GF-D8 (cell line): ENCODE measurements around the gene RBM7.
A peak's percentile ranks its signal among the peaks of the same experiment; 100 is the strongest.

Experiments
- DNase-seq: peaks from one replicate; lab custom pipeline; 2025; lab: John Stamatoyannopoulos, UW

The RBM7 gene, protein sequence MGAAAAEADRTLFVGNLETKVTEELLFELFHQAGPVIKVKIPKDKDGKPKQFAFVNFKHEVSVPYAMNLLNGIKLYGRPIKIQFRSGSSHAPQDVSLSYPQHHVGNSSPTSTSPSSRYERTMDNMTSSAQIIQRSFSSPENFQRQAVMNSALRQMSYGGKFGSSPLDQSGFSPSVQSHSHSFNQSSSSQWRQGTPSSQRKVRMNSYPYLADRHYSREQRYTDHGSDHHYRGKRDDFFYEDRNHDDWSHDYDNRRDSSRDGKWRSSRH

DNA sequence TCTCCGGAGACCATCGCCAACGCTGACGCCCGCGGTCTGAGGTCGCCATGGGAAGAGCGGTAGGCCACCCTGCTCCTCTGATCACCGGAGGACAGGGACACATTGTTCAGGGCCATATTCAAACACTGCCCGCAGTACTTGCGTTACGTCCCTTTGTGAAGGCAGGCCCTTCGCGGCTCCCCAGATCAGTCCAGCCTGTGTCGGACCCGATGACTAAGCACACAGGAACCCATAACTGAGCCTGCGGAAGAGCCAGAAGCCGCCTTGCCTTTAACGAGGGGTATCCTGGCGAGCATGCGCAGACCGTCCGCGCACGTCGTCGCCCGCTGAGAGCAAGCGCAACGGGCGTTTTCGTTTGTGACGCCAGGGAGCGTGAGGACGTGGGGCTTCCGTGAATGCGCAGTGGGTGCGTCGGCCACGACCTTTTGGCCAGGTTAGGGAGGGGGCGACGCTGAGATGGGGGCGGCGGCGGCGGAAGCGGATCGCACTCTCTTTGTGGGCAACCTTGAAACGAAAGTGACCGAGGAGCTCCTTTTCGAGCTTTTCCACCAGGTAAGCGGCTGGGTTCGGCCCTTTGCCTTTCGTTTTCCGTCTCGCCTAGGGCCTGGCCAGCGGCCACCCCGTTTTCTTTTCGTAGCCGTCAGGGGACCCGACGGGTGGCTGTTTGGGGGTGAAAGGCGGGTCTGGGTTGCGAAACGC lies at the start of gene RBM7, which contains the start of gene C11orf71:
RBM7 (plus strand) TSS at position 451 of the 699 bp plus-strand sequence; CDS start at position 457, 6 bp downstream.
C11orf71 (minus strand) TSS at position 296 of the 699 bp plus-strand sequence; CDS start at position 116, 180 bp downstream.
- DNase-seq, result peak; percentile 100

DNA sequence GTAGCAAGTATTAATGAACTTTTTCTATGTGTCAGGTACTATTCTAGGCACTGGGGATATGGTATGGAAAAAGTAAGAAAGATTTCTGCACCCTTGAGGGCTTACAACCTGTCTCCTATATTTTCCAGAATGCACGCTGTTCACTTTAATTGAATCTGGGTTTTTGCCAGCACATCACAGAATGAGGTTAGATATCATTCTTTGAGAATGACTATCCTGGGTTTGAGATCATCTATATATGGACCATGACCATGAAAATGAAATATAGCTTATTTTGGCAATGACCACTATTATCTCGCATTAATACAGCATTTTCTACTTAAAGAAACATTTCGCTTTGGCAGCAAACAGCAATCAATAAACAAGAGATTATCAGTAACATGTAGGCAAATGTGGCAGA lies 47.0 kb upstream of the RBM7 start:
- no peak for DNase-seq

DNA sequence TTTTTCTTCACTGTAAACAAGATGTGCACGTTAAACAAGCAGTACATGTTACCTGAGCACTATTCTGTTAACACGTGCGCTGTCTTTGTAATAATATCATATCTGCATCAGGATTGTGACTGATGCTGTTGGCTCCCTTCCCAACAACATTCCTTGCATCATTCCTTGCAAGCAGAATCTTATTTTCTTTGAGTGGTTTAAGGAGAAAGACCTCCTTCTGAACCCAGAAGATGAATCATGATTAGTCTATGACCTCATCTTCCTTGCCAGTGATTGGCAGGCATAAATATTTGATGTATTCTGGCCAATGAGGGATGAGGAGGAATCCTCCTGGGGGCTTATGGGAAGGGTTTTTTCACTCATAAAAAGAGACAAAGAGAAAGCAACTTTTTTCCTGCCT lies 46.4 kb upstream of the RBM7 start:
- DNase-seq, result no peak

DNA sequence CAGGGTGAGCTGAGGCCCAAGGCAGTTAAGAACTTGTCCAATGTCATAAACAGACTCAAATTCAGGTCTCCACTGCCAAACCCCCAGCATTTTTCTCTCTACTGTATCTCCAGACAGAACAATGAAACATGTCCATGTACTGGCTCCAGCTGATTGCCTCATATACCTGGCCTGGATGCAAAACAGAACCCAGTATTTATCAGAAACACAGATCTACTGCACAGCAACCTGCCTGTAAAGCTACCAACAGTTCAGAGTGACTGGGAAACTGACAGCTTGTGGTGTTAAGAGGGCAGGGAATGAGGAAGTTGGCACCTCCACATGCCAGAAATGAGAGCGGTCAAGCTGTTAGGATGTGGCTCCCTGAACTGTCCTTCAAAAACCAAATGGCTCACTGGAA lies 41.8 kb upstream of the RBM7 start:
- DNase-seq, result peak; percentile 56

DNA sequence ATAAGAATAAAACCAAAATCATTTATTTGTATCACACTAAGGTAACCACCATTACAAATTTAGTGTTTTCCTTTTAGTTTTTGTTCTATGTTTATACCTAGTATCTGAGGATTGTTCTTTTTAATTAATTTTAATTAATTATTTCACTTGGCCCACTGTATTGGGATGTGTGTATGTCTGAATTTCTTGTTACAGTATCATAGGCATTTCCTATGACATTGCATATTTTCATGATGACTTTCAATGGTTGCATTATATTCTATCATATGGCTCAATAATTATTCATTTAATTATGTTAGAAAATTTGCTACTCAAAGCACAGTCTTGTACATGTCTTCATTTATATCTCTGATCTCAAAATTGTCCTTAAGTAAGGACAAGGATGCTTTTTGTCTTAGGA lies 41.1 kb upstream of the RBM7 start:
- DNase-seq, result no peak

DNA sequence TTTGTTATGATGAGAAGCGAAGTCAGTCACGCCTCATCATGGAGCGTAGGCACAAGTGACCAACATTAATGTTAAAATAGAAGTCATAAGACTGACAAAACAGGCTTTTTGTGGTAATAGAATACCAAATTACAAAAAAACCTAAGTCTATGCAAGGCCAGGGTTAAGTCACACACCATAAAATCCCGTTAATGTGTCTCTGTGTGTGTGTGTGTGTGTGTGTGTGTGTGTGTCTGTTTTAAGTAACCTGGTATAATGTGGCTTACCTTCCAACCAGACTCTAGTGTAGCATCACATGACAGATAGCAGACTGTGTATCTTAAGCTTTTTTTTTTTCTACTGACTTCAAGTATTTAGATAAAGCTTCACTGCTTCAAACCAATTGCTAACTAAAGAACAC lies 38.1 kb upstream of the RBM7 start:
- DNase-seq, result no peak

DNA sequence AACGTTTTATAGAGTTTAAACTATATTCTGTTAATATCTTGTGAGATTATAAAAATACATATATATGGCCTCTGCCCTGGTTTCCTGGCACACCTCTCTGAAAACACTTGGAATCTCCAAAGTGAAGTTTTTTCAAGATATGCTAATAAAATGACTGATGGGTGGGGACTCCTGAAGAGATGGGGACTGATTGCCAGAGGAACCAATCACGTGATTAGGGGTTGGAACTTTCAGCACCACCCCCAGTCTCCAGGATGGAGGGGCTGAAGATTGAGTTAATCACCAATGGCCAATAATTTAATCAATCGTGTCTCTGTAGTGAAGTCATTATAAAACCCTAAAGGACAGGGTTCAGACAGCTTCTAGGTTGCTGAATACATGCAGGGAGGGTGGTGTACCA lies 37.5 kb upstream of the RBM7 start:
- DNase-seq, result no peak

DNA sequence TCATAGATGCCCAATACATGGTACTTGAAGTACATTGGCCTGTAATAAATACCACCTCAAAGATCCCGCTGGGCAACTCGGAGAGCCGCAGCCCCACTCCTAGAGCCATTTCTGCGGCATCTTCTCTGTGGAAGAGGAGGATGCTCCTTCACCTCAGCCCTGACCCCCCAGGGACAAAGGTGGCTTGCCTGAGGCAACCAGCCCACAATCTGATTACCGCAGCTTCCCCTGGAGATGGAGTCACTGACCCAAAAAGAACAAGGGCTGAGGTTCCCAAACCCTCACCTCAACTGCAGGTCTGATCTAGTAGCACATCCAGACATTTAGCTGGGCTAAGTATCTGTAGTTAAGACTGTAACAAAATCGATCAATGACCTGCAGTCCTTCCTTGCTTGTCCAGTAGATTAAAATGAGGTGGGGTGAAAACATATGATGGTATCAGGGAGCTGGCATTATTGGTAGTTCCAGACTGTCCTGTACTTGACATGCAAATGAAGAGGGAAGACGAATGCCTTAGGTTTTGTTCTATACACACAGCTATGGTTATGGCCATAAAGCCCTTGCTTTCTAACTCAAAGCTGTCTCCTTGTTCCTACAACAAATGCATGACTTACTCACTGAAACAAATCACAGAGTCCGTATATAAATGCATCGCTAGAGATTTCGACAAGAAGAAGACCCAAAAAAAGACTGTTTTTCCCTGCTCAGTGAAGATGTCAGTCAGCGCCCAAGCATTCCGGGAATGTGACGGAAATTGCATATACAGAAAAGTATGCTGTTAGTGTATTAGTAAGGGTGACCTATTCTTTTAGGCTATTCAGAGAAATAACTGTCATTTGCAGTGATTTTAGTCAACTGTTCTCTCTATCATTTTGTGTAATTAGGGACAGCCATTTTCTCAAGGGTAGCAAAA lies 33.9 kb upstream of the RBM7 start:
- no peak for DNase-seq

DNA sequence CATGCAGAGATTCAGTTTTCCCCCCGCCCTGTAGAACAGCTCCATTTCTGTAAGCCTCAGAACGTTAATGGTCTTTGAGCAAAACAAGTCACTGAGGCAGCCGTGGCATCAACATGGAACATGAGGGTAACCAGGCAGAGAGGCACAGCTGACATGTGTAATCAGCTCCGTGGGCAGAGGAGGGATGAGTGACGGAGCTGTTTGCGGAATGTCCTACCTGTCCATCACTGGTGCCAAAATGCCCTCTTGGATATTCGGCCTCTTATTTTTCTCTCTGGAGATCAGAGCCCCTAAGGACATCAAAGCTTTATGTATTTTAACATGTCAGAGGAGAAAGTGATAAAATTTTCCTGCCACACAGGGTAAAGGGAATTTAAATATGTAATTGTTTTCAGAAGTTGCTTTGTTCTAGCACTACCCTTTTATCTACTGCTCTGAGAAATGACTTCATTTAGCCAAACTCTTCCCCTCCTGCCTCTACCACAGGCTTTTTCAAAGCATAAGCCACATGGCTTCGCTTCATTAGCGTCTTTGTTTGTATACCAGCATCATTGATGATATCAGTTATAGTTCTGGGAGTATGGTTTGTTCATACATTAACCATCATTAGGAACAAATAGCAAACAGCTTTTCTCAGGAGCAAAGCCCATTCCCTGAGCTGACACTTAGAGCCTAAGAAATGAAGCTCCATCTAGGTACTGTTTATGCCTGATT lies 33.1 kb upstream of the RBM7 start:
- no peak for DNase-seq

DNA sequence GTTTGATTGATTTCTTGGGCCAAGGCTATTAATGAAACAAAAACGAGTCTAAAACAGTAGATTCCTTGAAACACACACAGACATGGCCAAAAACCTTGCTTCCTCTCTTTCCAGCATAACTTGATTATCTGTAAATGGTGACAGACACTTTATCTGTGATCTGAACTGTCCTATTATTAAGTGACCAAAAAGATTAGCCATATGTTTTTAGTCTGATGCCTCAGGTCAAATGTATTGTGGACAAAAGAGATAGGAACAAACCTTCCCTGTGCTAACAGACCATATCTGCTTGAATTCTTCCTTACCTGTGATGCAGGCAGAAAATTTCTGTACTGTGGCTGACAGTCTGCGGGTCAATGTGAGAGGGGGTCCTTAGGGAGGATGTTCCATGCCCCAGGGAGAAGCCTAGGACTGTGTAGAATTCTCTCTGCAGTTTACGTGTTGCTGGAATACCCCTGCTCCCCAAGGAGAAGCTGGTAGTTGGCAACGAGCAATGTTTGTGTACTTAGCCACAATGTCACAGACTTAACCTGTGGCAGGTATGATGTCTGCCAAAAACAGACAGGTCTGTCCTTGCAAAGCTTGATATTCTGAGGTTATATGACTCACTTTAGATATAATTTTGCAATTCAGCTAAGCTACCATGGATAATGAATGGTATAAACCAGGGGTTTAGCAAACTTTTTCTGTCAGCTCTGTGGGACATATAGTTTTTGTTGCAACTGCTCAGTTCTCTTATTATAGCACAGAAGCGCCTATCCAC lies 31.4 kb upstream of the RBM7 start:
- DNase-seq, result no peak

DNA sequence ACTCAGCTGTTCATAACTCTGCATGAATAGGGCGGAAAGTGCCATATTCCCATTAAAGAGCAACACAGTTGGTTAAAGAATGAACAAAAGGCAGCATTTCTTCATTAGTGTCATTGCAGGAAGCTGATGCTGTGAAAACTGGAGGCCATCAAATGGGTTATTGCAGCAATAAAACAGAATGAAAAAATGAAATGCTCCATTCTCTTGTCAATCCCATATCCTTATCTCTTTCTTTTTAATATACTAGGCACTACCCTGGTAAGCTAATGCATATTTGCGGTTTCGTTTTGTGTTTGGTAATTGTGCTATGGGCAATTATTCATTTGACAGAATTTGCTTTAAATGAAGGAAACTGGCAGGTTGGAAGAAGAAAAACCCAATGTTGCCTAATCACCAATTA lies 25.4 kb upstream of the RBM7 start:
- no peak for DNase-seq

DNA sequence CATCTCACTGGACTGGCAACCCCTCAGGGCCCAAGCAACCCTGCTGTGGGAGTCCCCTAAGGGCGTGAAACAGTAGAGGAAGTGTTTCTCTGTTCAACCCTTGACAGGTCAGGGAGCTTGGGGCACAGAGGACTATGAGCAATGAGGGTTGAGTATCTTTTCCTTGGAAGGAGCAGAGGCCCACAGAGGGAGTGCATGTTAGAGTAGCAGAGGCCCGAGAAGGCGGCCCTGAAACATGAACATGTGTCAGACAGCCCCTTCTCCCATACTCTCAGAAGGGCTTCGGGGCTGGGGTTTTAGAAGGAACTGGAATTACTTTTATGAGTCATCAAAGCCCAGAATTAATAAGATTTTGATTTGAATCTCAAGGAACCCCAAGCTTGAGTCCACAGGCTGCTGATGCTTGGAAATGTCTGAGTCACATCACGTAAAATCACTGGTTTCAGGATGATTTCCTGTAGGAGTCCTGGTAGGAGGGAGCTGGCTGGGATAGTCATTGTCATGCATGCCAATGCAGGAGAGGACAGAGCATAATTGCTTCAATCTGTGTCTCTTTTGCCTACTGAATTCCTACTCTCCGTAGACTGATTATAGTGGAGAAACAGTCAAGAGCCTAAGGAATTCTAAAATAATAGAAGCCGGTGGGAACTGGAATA lies 22.7 kb upstream of the RBM7 start:
- no peak for DNase-seq

DNA sequence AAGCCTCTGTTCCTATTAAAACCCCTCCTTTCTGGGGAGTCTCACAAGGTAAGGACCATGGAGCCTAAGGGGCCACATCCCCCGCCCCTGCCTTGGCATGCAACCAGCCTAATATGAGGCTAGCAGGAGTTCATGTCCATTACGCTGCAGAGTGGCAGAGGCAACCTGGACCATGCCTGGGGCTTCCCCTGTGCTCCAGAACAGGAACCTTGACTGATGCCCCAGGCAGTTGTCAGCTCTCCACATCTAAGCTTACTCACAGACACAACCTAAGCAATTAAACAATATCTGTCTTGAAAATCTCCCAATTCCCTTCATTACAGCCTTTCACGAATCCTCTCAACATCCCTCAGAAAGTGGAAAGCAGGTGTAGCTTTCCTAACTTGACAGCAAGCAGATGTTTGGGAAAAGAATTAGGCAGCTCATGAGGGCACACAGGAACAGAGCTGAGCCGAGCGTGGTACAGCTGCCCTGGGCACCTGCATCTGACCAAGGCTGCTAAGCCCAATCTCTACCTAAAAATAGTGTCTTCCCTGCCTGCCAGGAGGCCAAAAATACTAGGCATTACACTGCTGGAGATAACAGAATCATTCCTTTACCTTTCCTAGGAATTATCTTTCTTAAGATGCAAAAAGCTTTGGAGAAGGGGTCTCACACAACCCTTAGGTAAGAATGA lies 20.9 kb upstream of the RBM7 start:
- DNase-seq, result no peak

DNA sequence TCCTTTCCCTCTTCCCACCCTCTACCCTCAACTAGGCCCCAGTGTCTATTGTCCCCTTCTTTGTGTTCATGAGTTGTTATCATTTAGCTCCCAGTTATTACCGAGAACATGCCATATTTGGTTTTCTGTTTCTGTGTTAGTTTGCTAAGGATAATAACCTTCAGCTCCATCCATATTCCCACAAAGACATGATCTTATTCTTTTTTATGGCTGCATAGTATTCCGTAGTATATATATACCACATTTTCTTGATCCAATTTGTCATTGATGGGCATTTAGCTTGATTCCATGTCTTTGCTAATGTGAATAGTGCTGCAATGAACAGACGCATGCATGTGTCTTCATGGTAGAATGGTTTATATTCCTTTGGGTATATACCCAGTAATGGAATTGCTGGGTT lies 18.0 kb upstream of the RBM7 start:
- no peak for DNase-seq

DNA sequence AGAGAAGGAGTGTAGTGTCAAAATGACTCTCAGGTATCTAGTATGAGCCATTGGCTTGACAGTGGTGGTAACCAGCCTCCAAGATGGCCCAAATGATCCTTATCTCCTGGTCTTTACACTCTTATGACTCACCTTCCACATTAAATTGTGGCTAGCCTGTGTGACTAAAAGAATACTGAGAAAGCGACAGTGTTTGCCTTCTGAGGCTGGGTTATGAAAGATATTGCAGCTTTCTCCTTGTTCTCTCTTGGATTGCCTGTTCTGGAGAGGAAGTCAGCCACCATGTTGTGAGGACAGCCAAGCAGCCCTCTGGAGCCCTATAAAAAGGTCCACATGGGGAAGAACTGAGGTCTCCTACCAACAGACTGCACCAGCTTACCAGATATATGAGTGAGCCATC lies 16.0 kb upstream of the RBM7 start:
- DNase-seq, result no peak

DNA sequence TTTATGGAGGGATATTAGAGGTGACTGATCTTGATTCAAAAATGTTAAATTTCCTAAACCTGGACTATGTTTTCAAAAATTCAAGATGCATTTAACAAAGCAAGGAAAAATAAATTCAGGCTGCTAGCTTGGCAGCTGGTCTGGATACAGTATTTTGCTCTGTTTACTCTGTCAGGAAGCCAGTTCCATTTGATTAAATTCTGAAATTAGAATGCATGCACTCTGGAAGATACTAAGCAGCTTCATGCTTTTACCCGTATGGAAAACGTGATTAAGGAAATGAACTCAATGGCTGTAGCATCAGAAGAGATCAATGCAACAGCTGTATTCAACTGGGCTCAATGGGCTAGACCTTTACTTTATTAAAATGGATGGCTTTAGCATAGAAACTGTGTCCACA lies 14.3 kb upstream of the RBM7 start:
- DNase-seq, result no peak

DNA sequence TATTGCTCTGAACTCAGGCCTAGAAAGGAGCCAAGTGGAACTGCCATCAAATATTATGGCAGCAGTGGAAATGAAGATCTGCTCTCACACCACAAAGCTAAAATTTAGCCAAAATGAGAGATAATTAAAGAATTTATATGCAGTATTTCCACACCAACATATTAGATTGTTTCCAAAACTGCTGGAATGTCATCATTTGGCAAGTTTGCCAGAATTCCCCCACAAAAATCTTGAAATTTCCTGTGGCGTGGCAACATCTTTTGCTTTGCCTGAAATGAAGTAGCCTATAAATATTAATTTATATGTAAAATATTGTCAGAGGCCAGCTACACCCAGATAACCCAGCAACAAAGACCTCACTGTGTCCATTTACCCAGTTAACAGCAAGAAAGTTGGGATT lies 13.9 kb upstream of the RBM7 start:
- no peak for DNase-seq

DNA sequence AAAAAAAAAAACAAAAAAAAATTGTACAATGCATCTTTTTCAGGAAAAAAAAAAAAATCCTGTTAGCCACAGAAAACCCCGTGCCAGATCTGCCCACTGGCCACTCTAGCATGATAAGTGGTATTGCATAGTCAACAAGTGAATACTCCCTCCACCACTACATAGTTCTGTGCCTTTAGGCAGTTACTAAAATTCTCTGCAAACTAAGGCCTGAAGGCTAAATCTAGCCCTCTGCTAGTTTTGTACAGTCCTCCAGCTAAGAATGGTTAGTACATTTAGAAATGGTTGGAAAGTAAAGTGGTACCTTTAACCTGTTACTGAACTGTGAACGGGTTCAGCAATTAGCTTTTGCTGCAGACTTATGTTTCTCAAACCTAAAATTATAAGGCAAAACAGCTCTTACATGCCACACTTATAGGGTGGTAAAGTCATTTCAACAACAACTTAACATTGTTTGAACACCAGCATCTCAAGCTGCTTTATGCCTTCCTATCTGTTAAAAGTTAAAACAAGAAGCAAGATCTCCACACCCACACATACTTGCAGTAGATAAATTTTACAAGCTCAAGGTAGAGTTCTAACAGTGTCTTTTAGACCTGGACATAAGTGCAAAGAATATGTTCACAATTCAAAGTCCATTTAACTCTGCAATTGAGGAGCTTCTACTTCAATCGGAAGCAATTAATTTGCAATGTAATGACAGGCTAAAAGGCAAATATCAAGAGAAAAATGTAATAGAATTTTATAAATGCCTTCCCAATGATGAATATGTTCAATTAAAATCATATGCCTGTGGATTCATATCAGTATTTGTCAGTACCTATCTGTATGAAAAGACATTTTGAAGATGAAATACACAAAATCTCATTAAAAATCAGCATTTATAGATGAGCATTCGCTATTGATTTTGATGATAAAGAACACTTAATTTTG lies 7.5 kb upstream of the RBM7 start:
- no peak for DNase-seq

DNA sequence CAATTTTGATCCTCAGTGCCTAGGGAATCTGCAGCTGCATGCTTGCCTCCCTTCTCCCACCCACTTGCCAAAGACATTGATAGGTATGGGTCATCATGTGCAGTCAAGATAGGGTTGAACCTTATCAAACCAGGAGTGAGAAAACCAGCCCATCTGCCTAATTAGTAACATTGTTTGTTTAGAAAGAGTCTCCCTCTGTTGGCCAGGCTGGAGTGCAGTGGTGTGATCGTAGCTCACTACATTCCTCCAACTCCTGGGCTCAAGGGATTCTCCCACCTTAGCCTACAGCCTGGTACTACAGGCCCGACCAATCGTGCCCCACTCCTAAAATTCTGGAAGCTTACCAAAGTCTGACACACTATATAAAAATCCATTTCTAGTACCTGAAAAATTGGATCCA lies 4.7 kb upstream of the RBM7 start:
- no peak for DNase-seq
